IgD-negative memory B cell (primary cell): ENCODE data around the gene U2AF2. TPM values are rescaled to one million over a fixed set of nuclear protein-coding genes. Genes with fewer than 3 reads are reported as not detected.
"Not testable (repeated sequence)": the region's sequence is repeated elsewhere in the genome, so short reads cannot be mapped to it uniquely, and the experiment has no call there.

ENCODE experiments used
- H3K27ac Mint-ChIP-seq, 3 donors: one replicate each; pipeline ENCODE4 v1.8.0; 2020 to 2022; ENCODE audit warnings: mild to moderate bottlenecking in 3 of 3, mixed read lengths in 3 of 3, moderate library complexity in 1 of 3
- H3K27me3 Mint-ChIP-seq: one replicate; pipeline ENCODE4 v1.8.0; 2021; ENCODE audit warnings: mixed read lengths
- H3K36me3 Mint-ChIP-seq: one replicate; pipeline ENCODE4 v1.8.0; 2020; ENCODE audit warnings: mild to moderate bottlenecking, mixed read lengths
- H3K4me1 Mint-ChIP-seq, 3 donors: one replicate each; pipeline ENCODE4 v1.8.0; 2020 to 2022; ENCODE audit warnings: mixed read lengths in 3 of 3, mild to moderate bottlenecking in 1 of 3
- H3K4me3 Mint-ChIP-seq, 4 donors: one replicate each; pipeline ENCODE4 v1.8.0; 2020 to 2022; ENCODE audit warnings: mild to moderate bottlenecking in 4 of 4, mixed read lengths in 4 of 4, moderate library complexity in 3 of 4
- H3K9me3 Mint-ChIP-seq, 3 donors: one replicate each; pipeline ENCODE4 v1.8.0; 2020 to 2021; ENCODE audit warnings: mixed read lengths in 3 of 3, mild to moderate bottlenecking in 1 of 3
- polyA plus RNA-seq: library from polyadenylated mRNA; unstranded; fragments of 300-500 nt; fragmentation: Illumina TruSeq; gene quantifications from one replicate; pipeline ENCODE4 v1.2.3, GENCODE V29; 2021

The U2AF2 gene
- polyA plus RNA-seq, 1 donor from 2014 or later = 14.2 TPM

DNA sequence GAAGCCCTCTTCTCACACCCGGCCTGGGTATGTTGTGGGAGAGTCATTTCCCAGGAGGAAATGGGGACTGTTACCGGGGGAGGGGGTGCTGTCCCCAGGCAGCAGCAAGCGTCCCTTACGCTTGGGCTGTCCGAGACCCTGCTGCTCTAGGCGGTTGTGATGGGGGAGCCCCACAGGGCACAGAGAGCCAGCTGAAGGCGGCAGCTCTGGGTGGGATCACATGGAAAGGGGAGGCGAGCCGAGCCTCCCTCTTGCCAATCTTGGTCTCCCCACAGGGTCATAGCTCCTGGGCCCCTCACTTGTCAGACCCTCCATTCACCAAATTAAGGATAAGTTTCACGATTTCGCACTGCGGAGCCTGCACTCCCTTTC, 42.2 kb downstream of the U2AF2 start:
- Mint-ChIP-seq H3K4me3 (no peak overlapping the region), H3K27me3 (no peaks in the 10 kb centered on the region), H3K9me3 (no peaks in the 10 kb centered on the region), H3K4me1 (peaks cover 0 to 2% (median 0%) of the 10 kb centered on the region in 3 donors), H3K27ac (peak overlapping the region in 1 of 3 donors; percentile 74), H3K36me3 (peaks cover 10% of the 10 kb centered on the region)

DNA sequence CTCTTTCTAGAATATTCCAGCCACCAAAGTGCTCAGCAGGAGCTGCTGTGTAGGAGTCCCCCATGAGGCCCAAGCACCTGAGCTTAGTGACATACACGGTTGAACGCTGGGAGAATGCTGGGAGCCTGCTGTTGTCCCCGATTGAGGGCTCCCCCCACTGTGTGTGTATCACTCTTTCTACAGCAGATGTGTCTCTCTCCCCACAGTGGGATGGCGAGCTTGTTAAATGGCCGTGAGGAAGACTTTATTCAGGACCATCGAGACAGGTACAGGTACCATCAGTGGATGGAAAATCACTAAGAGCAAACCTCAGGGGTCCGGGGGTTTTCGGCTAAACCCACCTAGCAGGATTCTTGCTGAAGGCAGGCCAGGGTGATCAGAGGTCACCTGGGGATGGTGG, 42.9 kb downstream of the U2AF2 start:
- Mint-ChIP-seq H3K36me3 (peaks cover 10% of the 10 kb centered on the region), H3K9me3 (no peaks in the 10 kb centered on the region), H3K27ac (peak overlapping the region in 2 of 3 donors; percentile 53 to 85), H3K4me3 (no peak overlapping the region), H3K4me1 (peaks cover 0 to 2% (median 0%) of the 10 kb centered on the region in 3 donors), H3K27me3 (no peaks in the 10 kb centered on the region)

DNA sequence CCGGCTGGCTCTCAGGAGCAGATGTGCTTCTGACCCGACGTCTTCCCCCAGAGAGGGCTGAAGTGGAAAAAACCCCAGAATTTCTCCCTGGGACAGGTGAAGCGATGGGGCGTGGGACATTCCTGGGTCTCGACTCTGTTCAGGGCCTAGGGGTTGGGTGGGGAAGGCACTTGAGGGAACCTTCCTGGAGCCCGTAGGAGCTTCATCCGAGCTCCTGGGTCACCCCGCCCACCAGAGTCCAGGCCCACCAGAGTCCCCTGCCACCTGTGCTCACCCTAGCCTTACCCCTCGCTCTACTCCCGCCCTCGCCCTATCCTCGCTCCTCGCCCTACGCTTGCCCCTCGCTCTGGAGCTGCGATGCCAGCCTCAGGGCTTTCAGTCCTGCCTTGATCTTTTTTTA, 43.4 kb downstream of the U2AF2 start:
- Mint-ChIP-seq H3K4me3 (no peak overlapping the region), H3K27ac (peak overlapping the region in 2 of 3 donors; percentile 45 to 62), H3K9me3 (no peaks in the 10 kb centered on the region), H3K36me3 (peaks cover 10% of the 10 kb centered on the region), H3K27me3 (no peaks in the 10 kb centered on the region), H3K4me1 (peaks cover 0 to 2% (median 0%) of the 10 kb centered on the region in 3 donors)

DNA sequence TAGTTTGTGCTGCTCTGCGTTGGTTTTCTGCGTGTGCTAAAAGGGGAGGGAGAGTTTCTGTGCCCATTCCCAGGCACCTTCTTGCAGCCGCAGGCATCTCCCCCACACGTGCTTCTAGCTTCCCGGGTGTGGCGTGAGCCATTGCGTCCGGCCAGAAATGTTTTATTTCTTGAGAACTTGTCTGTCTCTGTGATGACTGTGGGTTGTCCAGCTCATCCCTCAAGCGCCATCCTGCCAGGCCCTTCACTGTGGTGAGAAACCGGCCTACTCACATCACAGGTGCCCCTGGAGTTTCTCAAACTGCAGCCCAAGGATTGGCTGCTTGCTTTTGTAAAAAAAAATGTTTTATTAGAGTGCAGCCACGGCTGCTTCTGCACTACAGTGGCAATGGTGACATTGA, 44.4 kb downstream of the U2AF2 start:
- H3K4me1 Mint-ChIP-seq = peaks cover 0 to 2% (median 0%) of the 10 kb centered on the region in 3 donors

DNA sequence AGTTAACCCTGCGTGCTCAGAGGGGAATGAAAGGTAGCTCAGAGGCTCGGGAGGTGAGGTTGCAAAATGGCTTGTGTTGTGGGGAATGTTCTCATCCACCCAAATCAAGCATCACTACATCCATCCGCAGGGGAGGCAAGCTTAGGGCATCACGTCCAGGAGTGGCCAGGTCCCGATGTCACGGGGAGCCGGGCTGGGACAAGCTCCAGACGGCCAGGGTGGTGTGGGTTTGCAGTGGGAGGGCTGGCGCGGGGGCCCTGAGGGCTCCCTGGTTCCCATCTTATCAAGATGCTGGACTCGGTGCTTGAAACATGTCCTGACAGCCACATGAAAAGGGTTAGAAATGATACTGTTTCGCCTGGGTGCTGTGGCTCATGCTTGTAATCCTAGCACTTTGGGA, 46.0 kb downstream of the U2AF2 start:
- Mint-ChIP-seq H3K9me3 (no peaks in the 10 kb centered on the region), H3K36me3 (peaks cover 10% of the 10 kb centered on the region), H3K4me3 (no peak overlapping the region), H3K27ac (peak overlapping the region in 1 of 3 donors; percentile 67), H3K27me3 (no peaks in the 10 kb centered on the region), H3K4me1 (peaks cover 0 to 5% (median 0%) of the 10 kb centered on the region in 3 donors)

More for the DNA sequence above, 44.4 kb downstream of the U2AF2 start:
- no peak overlapping the region for H3K4me3 Mint-ChIP-seq
- no peaks in the 10 kb centered on the region for H3K9me3 Mint-ChIP-seq
- no peaks in the 10 kb centered on the region for H3K27me3 Mint-ChIP-seq
- H3K36me3 Mint-ChIP-seq = peaks cover 10% of the 10 kb centered on the region
- no peak overlapping the region for H3K27ac Mint-ChIP-seq

DNA sequence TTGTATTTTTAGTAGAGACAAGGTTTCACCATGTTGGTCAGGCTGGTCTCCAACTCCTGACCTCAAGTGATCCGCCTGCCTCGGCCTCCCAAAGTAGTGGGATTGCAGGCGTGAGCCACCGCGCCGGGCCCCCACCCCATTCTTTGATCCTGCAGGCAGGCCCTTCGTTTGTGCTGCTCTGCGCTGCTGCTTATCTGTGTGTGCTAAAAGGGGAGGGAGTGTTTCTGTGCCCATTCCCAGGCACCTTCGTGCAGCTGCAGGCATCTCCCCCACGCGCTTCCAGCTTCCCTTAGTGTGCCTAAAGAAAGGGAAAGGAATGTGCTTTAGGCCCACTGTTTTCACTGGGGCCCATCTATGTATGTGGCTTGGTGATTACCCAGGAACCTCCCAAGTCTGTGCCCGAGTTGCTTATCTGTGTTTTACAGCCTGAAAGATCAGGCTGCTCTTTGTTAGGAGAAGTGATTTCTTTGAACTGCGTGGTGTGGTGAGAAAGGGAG, 47.3 kb downstream of the U2AF2 start:
- Mint-ChIP-seq H3K36me3 (peaks cover 10% of the 10 kb centered on the region), H3K9me3 (no peaks in the 10 kb centered on the region), H3K27me3 (no peaks in the 10 kb centered on the region), H3K4me3 (no peak overlapping the region), H3K4me1 (peaks cover 0 to 5% (median 0%) of the 10 kb centered on the region in 3 donors), H3K27ac (no peak overlapping the region)

DNA sequence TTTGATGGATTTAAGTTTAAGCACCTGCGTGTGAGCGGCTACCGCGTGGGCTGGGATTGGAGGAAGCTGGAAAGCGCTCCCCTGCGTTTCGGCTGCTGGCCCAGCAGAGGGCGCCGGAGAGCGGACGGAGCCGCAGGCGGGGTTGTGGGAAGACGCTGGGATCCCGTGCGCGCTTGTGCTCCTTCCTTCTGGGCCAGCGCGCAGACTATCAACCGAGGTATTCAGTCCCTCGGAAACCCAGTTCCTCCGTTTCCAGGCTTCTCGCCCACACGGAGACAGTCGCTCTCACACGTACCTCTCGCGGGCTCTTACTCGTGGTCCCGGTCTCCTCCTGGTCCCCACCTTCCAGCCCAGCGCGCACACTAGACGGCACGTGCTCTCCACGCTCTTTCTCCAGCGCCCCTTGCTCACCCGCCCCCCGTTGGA, 49.0 kb downstream of the U2AF2 start:
- Mint-ChIP-seq H3K27me3 (no peaks in the 10 kb centered on the region), H3K9me3 (no peaks in the 10 kb centered on the region), H3K27ac (peak overlapping the region in 2 of 3 donors; percentile 13 to 17), H3K4me3 (peak overlapping the region in 2 of 4 donors; percentile 22 to 75), H3K36me3 (peaks cover 4% of the 10 kb centered on the region), H3K4me1 (peaks cover 0 to 2% (median 0%) of the 10 kb centered on the region in 3 donors)

DNA sequence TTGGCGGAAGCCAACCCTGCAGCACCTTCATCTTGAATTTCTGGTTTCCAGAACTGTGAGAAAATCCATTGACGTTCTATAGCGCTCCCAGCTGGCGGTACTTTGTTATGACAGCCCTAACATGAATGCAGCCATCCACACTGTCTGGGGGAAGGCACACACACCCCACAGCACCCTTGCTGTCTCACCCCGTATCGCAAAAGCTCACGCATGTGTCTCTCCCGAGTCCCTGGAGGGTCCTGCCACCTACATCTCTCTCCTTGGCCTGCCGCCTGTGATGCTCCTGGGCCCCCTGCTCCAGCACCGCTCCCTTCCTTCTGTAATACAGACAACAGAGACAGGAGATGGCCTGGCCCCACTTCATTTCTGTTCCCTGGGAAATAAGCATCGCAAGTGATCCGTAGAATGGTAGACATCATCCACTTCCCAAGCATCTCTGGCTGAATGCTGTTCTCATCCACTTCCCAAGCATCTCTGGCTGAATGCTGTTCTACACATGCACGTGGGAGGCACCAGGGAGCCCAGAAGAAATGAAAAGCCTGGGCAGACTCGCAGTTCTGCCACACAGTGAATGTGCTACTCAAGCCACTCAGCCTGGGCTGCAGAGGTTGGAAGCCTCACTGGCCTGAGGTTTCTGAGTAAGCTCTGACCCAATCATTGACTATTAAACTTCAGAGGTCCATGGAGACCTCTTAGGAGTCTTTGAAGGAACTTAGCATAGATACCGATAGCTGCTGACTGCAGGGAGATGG, 49.8 kb downstream of the U2AF2 start:
- Mint-ChIP-seq H3K9me3 (no peaks in the 10 kb centered on the region), H3K4me1 (peaks cover 0 to 4% (median 0%) of the 10 kb centered on the region in 3 donors), H3K36me3 (peaks cover 4% of the 10 kb centered on the region), H3K4me3 (no peak overlapping the region), H3K27me3 (peaks cover 1% of the 10 kb centered on the region), H3K27ac (peak overlapping the region; percentile 13 to 53 (median 17))

DNA sequence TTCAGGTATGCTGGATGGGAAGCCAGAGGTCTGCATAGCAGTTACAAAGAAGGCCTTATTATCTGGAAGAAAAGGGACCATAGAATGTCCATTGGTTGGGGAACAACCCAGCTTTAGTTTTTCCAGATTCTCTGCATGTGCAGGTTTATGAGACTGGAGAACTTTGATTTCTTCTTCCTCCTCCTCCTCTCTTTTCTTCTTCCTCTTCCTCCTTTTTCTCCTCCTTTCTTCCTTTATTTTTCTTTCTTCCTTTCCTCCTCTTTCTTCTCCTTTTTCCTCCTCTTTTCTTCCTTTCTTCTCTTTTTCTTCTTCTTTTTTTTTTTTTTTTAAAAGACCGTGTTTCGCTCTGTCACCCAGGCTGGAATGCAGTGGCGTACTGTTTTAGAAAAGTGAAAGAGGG, 51.1 kb downstream of the U2AF2 start:
- peak overlapping the region in 1 of 3 donors; percentile 35 for H3K27ac Mint-ChIP-seq
- no peaks in the 10 kb centered on the region for H3K36me3 Mint-ChIP-seq
- peaks cover 1% of the 10 kb centered on the region for H3K27me3 Mint-ChIP-seq
- H3K4me1 Mint-ChIP-seq = peaks cover 0 to 4% (median 3%) of the 10 kb centered on the region in 3 donors
- no peak overlapping the region for H3K4me3 Mint-ChIP-seq
- no peaks in the 10 kb centered on the region for H3K9me3 Mint-ChIP-seq

DNA sequence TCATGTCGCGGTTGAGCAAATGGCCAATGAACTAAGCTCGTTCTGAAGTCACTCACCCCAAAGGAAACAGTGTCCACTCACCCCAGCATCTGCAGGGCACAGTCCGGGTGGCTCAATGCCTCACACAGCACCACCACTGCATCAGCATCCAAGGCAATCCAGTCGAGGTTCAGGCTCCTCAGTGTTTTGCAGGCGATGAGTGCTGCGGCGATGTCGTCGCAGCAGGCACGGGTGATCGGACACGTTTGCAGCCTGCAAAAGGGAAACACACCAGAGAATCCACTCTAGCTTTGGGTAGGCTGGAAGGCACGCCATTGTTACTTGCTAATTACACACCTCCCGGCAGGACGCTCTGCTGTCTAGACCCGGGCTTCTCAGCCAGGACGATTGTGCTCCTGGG, 56.9 kb downstream of the U2AF2 start:
- H3K27ac Mint-ChIP-seq = no peak overlapping the region
- peaks cover 4% of the 10 kb centered on the region for H3K27me3 Mint-ChIP-seq
- H3K9me3 Mint-ChIP-seq = peaks cover 0 to 2% (median 0%) of the 10 kb centered on the region in 3 donors
- H3K4me3 Mint-ChIP-seq = no peak overlapping the region
- peaks cover 2 to 8% (median 2%) of the 10 kb centered on the region in 3 donors for H3K4me1 Mint-ChIP-seq
- H3K36me3 Mint-ChIP-seq = no peaks in the 10 kb centered on the region

DNA sequence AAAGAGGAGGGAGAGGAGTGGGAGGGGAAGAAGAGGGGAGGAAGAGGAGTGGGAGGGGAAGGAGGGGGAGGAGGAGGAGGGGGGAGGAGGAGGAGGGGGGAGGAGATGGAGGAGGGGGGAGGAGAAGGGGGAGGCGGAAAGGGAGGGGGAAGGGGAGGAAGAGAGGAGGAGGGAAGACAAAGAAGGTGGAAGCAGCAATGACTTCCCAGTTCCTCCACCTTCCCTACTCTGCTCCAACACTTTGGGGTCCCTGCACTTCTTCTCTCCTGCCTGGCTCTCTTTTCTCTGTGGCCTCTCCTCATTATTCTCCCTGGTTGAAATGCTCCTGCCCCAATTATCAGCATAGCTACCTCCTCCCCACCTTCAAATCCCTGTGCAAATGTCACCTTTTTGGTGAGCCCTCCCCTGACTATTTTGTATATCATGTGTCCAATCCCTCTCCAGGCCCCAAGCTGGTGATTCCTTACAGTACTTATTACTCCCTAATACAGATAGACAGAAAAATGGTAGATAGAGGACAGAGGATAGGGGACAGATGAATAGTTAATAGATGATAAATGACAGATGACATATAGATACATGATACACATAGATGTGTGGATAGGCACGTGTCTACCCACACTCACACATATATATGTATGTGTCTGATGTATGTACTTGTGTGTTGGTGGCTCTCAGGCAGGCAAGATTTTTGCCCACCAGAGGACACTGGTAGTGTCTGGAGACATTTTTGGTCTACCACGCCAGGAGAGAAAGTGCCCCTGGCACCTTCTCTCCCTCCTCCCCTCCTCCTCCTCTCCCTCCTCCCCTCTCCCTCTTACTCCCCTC, 58.2 kb downstream of the U2AF2 start:
- H3K4me1 Mint-ChIP-seq = peaks cover 2 to 8% (median 2%) of the 10 kb centered on the region in 3 donors
- H3K27ac Mint-ChIP-seq = peak overlapping the region in 1 of 3 donors; percentile 76
- no peaks in the 10 kb centered on the region for H3K36me3 Mint-ChIP-seq
- peak overlapping the region in 1 of 4 donors; percentile 5 for H3K4me3 Mint-ChIP-seq
- H3K9me3 Mint-ChIP-seq = peaks cover 0 to 2% (median 0%) of the 10 kb centered on the region in 3 donors
- peaks cover 13% of the 10 kb centered on the region for H3K27me3 Mint-ChIP-seq

DNA sequence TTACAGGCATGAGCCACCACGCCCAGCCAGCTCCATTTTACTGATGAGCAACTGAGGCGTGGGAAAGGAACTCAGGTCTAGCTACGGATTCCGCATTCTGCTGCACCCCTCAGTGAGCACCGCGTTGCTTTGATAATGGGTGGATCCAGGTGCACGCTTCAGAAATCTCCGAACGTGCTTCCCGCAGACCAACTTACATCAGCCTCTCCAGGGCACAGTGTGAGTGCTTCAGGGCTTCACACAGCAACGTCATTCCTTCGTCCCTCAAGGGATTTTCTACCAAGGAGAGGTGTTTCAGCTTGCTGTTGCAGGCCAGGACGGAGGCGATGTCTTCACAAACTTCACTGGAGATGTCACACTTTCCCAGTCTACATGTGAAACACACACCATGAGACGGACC, 61.7 kb downstream of the U2AF2 start:
- no peak overlapping the region for H3K27ac Mint-ChIP-seq

DNA sequence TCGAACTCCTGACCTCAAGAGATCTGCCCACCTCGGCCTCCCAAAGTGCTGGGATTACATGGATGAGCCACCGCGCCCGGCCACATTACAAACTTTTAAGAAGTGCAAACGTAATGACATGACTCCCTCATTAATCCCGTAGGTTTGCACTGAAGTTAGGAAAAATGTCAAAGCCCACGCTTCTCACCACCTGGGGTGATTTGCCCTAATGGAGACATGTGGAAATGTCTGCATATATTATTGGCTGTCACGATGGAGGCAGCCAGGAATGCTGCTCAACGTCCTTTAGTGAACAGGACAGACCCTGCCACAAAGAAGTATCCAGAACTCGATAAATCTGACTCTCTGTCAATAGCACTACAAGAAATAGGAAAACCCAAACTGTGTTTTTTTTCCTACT, 62.4 kb downstream of the U2AF2 start:
- Mint-ChIP-seq H3K27ac (no peak overlapping the region), H3K9me3 (peaks cover 8 to 22% (median 14%) of the 10 kb centered on the region in 3 donors), H3K4me3 (no peak overlapping the region), H3K27me3 (peaks cover 31% of the 10 kb centered on the region), H3K4me1 (peaks cover 0 to 4% (median 2%) of the 10 kb centered on the region in 3 donors), H3K36me3 (peaks cover 1% of the 10 kb centered on the region)

More for the DNA sequence above, 61.7 kb downstream of the U2AF2 start:
- Mint-ChIP-seq H3K9me3 (peaks cover 2 to 20% (median 6%) of the 10 kb centered on the region in 3 donors), H3K4me3 (no peak overlapping the region), H3K36me3 (no peaks in the 10 kb centered on the region), H3K27me3 (peaks cover 30% of the 10 kb centered on the region), H3K4me1 (peaks cover 0 to 4% (median 2%) of the 10 kb centered on the region in 3 donors)

DNA sequence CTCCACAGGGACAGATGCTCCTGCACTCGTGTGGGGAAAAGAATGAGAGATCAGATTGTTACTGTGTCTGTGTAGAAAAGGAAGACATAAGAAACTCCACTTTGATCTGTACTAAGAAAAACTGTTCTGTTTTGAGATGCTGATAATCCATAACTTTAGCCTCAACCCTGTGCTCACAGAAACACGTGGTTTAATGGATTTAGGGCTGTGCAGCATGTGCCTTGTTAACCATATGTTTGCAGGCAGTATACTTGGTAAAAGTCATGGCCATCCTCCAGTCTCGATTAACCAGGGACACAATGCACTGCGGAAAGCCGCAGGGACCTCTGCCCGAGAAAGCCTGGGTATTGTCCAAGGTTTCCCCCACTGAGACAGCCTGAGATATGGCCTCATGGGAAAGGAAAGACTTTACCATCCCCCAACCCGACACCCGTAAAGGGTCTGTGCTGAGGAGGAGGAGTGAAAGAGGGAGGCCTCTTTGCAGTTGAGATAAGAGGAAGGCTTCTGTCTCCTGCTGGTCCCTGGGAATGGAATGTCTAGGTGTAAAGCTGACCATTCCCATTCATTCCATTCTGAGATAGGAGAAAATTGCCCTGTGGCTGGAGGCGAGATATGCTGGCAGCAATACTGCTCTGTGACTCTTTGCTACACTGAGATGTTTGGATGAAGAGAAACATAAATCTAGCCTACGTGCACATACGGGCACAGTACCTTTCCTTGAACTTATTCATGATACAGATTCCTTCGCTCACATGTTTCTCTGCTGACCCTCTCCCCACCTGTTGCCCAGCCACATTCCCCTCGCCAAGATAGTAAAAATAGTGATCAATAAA, 63.3 kb downstream of the U2AF2 start:
- Mint-ChIP-seq H3K27me3 (peaks cover 36% of the 10 kb centered on the region), H3K9me3 (peaks cover 10 to 22% (median 18%) of the 10 kb centered on the region in 3 donors)
- not testable (repeated sequence) for H3K4me1 Mint-ChIP-seq, H3K27ac Mint-ChIP-seq, H3K4me3 Mint-ChIP-seq, H3K36me3 Mint-ChIP-seq
